ENCODE measurements around the gene LATS2.
"Not testable (repeated sequence)": the region's sequence is repeated elsewhere in the genome, so short reads cannot be mapped to it uniquely, and the experiment has no call there.

The LATS2 gene

DNA sequence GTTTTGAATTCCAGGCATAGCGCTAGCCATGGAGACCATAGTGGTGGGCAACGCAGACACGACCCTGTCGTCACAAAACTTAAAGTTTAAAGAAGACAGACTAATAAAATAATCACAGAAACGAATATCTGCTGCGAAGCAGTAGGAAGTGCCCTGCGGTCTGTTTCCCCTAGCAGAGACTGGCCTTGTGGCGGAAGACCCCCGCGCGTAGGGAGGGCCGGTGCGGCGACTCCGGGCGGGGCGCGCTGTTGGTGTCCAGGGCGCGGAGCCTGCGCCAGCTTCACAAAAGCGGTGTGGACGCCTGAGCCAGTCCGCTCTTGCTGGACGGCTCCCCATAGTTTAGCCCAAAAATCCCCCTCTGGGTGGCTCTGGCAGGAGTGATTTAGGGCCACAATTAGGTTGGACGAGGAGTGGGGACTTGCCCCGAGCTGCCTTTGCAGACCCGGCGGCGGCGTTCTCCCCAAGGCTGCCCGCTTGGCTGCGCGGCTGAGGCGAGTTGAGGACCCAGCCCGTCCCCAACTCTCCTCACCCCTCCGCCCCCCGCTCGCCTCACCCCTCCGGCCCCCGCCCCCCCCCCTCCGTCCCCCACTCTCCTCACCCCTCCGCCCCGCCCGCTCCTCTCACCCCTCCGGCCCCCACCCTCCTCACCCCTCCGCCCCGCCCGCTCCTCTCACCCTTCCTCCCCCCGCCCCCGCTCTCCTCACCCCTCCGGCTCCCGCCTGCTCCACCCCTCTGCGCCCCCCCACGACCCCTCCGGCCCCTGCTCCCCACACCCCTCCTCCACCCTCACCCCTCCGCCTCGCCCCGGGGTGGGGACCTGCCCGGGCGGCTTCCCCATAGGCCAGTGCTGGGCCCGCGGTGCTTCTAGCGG, 14.2 kb upstream of the LATS2 start:
- DNase-seq (ENCODE audit: low read depth), result no peak

DNA sequence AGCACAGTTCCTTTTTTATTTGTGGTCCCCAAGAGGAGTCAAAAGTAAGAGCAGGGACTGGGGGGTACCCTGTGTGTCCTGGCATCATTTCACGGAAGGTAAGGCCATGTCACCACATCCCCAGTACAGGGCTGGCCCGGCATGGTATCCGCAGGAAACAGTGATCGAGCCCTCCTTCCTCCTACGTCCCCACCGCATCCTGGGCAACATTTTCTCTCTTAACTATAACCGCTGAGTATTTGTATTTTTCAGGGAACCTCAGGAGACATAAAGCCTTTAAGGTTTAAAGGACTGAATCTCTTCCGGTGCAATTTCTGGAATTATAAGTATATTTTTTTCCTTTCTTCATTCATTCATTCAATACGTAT, 13.6 kb upstream of the LATS2 start:
- no peak for DNase-seq (ENCODE audit: low read depth)

DNA sequence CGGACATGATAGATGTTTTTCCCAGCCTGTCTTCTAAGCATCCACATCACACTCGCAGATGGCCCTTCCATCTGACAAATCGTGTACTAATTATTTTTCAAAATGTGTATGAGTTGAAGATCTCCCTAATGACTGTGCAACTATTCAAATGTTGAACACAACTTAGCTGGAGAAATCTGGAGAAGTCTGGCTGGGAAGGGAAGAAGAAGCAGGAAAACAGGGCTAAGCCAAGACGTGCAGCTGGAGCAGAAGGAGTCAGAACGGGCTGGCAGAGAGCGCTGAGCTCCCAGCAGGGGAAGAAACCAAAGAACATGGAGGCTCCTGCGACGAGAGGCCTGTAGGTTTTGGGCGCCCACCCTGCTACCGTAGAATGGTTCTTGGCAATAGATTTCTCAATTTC, 13.2 kb upstream of the LATS2 start:
- no peak for DNase-seq (ENCODE audit: low read depth)

DNA sequence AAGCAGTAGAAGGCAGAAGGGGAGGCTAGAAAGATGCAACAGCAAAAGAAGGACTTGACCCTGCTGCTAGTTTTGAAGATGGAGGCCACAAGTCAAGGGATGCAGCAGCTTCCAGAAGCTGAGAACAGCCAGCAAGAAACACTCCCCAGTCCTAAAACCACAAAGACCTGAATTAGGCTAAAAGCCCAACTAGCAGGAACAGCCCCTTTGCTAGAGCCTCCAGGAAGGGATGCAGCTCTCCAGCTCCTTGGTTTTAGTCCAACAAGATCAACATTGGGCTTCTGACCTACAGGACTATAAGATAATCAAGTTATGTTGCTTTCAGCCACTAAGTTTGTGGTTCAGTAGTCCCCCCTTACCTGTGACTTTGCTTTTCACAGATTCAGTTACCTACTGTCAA, 10.5 kb upstream of the LATS2 start:
- no peak for DNase-seq (ENCODE audit: low read depth)

DNA sequence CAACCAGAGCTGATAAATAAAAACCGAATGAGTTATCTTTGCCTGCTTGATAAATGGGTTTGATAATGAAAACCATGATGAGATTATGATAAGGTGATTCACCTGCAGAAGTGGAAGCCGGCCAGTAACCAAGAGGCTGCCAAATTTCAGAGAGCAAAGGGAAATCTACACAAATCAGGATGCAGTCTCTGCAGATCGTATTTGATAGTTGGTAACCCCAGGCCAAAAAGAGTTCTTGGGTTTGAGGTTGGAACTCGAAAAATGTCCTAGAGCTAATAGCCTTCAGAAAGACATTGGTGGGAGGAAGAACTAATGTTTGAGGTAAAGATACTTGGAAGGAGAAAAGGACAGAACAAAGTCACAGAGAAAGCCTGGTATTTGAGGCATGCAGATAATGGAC, 9.6 kb upstream of the LATS2 start:
- DNase-seq (ENCODE audit: low read depth), result no peak

DNA sequence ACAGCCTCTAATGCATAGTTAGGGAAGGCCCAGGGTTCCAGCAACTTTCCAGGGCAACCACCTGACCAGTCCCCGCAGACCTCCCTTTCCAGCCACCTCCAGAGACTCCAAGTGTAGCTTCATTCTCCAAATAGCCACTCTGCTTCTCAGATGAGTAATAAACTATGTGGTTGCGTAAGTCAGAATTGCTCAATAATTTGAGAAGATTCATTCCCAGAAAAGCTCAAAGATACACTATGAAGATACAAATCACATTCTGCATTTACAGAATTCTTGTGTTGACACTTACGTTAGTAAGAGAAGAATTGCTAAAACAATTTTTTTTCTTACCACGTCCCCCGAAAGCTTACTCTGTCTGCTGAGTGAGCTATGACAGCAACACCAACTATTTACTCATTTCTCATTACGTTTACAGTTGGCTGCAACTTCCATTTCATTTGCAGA, 8.2 kb upstream of the LATS2 start:
- DNase-seq (ENCODE audit: low read depth), result no peak

DNA sequence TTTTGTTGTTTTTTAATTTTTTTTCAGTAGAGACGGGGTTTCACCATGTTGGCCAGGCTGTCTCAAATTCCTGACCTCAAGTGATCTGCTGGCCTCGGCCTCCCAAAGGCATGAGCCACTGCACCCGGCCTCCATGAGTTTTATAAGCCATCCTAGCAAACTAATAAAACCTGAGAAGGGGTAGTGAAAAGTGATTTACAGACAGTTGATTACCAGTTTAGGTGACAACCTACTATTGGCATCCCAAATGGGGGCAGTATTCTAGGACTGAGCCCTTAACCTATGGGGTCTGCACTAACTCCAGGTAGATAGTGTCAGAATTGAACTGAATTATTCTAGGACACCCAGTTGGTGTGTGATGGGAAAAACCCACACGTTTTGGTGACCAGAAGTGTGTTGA, 6.5 kb upstream of the LATS2 start:
- DNase-seq (ENCODE audit: low read depth), result no peak

DNA sequence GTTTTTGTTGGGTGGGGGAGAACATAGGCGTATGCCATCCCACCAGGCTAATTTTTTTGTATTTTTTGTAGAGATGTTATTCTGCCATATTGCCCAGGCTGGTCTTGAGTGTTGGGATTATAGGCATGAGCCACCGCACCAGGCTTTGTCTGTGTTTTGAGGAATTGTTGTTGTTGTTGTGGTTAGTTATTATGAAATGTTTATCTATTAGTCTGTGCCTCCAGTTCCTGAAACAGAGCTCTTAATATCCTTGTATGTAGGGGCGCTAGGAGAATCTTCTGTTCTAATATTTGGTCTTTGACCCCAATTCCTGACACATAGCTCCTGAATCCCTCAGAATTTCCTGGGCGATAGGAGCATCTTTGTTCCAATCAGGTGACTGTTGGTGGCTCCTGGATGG, 5.6 kb upstream of the LATS2 start:
- no peak for DNase-seq (ENCODE audit: low read depth)

DNA sequence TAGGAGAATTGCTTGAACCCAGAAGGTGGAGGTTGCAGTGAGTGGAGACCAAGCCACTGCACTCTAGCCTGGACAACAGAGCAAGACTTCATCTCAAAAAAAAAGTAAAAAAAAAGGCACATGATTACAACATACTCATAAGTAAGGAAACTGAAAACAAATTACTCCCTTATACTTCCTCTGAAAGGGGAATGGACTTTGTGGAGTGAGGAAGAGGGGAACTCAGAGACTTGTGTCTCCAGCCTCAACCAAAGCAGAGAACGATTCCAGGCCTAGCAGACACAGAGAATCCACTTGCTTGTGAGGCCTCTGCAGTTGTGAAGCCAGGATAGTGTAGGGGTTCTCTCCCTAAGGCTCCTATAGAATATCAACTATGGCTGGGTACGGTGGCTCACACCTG, 4.3 kb upstream of the LATS2 start:
- no peak for DNase-seq (ENCODE audit: low read depth)

DNA sequence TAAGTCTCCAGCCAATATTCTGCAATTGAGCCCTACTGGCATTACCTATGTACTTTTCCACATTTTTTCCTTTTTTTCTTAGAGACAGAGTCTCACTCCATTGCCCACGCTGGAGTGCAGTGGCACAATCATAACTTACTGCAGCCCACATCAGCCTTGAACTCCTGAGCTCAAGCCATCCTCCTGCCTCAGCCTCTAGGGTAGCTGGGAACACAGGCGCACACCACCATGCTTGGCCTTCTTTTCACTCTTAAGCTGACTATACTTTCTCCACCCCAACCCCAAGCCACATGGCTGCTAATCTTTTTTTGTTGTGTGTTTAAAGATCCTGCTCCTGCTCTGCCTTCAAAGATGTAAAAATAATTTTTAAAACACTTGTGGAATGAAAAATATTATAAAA, 1.6 kb upstream of the LATS2 start:
- DNase-seq (ENCODE audit: low read depth), result no peak

DNA sequence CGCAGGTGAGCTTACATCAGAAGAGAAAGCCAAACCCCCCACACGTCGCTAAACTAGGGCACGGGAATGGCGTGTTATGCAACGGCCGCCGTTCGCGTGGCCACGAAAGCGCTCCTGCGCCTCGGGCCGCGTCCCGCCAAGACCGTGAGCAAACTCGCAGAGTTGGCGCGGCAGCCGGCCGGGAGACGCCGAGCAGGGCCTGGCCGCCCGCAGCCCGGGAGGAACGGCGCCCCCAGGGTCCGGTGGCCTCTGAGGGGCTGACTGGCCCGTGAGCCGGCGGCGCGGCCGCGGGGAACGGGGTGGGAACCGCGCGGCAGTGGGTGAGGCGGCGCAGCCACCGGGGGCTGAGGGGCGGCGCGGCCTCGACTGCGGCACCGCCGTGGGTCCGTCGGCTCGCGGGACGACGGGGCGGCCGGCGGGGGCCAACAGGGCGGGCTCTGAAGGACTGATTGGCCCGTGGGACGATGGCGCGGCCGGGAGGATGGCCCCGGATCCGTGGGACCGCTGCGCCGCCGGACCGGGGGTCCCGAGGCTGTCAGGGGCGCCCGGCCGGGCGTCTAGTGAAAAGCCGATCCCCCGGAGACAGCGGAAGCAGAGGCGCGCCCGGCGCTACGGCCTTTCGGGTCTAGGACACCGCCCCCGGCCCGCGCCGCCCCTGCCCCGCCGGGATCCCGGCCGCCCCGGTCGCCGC, 903 bp downstream of the LATS2 start:
- DNase-seq (ENCODE audit: low read depth), result no peak

DNA sequence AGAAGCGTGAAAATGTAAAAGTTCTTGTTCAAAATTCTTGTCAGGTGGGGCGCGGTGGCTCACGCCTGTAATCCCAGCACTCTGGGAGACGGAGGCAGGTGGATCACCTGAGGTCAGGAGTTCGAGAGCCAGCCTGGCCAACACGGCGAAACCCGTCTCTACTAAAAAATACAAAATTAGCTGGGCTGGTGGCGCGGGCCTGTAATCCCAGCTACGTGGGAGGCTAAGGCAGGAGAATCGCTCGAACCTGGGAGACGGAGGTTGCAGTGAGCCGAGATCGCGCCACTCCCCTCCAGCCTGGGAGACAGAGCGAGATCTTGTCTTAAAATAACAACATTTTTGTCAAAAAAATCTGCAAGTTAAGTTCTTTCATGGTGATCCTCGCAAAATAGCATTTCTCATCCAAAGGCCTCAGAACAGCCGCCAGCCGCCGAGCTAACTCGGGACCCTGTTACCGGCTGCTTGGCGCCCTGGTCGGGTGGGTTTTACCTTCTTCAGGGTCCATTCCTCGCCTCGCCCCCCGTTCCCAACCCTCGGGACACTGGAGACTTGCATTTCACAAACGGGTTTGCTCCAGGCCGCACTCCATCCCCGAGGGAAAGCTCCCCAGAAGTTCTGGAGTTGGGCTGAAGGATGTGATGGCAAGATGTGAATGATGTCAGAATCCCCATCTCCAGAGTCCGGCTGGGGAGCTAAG, 1.6 kb downstream of the LATS2 start:
- no peak for DNase-seq (ENCODE audit: low read depth)

DNA sequence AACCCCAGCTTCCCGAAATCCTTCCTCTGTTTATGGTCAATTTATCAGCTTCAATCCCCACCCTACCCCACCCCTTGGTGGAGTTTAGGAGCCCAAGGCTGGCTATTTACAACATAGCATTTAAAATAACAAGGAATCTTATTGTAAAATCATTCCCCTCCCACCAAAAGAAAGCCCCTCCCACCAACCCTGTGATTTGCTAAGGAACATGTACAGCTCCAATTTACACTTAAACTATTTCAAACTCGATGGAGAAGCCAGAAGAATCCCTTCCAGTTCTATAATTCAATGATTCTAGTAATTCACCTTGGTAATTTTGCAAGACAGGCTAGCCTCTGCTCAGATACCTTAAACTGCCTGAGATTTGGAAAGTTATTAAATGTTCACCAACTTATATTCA, 3.0 kb downstream of the LATS2 start:
- no peak for DNase-seq (ENCODE audit: low read depth)

DNA sequence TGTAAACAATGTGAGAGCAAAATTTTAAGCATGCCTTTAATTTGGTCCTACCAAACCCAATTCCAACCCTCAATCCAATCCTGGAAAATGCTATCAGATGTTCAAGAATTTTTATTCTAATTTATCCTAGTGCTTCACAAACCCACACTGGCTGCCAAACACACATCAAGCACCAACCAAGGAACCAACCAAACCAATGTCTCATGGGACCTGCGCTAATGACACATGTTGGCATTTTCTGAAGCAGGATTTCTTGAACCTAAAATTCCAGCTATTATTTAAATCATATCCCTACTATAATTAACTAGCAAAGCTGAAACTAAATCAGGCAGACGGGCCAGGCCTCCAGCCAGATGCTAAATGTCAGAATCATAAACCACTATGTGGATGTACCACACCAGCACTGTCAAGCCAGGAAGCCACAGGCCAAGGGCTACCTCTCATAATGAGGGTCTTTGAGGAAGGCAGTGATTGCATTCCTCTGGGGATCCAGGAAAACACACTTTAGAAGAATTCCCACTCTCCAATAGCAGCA, 5.8 kb downstream of the LATS2 start:
- no peak for DNase-seq (ENCODE audit: low read depth)

DNA sequence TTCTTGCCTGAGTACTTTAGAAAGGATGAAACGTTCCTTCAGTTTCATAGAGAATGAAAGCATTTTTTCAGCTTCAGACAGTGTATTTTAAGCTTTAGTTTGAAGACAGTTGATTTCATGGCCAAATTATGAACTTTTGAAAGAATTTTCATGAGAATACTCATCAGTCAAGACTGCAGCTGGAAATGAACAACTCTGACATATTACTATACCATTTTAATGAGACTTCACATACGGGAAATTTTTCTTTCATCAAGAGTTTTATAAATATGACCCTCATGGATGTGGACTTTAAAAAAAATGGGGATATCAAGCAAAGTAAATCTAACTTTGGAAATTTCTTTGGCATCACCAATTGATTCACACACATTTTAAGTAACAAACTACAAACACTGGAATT, 6.4 kb downstream of the LATS2 start:
- DNase-seq (ENCODE audit: low read depth), result no peak

DNA sequence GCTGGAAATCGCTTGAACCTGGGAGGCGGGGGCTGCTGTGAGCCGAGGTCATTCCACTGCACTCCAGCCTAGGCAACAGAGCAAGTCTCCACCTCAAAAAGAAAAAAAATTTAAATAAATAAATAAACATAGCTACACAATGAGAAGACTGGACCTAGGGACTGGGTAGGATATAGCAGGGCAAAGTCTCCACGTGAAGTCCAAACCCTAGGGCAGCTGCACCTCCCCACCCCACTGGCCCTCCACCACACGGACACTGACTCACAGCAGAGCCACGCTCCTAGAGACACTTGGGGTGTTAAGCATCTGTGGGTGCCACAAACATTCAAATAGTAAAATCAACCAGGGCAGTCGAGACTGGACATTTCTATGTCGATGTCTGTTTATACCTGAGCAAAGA, 7.1 kb downstream of the LATS2 start:
- DNase-seq (ENCODE audit: low read depth), result no peak

DNA sequence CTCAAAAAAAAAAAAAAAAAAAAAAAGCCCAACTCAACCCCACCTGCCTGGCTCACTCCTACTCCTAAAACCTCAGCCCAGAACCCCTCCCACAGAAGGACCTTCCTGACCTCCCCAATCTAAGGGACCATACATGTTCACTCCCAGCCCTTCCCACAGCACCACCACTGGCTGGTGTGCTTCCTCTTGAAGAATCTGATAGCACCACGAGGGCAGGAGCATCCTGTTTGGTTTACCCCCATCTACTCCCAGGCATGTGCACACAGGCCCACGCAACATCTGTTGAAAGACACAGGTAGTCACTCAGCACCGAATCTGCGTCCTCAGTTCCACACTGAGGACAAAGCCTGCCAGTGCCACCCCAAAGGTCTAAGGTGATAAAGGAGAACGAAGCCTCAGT, 8.2 kb downstream of the LATS2 start:
- DNase-seq (ENCODE audit: low read depth), result no peak

DNA sequence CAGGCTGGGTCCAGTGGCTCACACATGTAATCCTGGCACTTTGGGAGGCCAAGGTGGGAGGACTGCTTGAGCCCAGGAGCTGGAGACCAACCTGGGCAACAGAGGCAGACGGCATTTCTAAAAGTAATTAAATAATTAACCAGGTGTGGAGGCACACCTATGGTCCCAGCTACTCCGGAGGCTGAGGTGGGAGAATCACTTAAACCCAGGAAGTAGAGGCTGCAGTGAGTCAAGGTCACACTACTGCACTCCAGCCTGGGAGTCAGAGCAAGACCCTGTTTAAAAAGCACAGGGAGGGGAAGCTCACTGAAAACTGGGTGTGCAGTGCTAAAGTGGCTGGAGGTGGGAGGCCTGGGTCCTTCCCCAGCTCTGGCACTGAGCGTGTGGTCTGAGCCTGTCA, 9.7 kb downstream of the LATS2 start:
- DNase-seq (ENCODE audit: low read depth), result no peak

DNA sequence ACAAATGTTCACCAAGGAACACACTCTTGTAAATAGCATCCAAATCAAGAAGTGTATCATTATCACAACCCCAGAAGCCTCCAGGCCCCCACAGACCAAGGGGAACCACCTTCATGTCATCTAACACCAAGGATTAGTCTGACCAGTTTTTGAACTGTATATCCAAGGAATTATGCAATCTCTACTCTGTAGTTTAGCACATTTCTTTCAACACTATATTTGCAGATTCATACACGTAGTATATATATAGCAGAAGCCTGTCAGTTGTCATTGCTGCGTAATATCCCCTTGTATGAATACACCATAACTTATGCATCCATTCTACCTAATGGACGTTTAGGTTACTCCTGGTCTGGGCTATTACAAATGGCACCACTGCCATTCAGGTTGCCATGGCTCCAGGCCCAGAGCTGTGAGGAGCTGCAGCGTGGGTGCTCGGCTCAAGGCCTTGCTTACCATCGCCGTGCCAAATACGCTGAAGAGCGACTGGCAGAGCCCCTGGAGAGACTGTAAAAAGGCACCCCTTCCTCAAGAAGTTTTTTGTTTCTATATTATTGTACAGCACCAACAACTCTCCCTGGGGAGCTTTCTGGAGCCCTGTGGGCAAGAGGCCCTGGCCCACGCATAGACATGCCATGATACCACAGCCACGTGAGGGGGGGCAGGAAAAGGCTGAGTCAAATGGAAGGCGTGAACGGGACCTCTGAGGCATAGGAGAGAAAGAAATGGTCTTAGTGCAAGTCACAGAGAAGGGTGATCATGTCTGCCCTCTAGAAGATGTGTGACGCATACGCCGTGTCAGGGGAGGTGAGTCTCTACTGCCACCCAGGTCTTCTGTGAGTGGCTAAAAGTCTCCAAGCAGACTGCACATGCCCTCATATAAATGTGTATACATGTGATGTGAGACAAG, 10.8 kb downstream of the LATS2 start:
- DNase-seq (ENCODE audit: low read depth), result no peak

DNA sequence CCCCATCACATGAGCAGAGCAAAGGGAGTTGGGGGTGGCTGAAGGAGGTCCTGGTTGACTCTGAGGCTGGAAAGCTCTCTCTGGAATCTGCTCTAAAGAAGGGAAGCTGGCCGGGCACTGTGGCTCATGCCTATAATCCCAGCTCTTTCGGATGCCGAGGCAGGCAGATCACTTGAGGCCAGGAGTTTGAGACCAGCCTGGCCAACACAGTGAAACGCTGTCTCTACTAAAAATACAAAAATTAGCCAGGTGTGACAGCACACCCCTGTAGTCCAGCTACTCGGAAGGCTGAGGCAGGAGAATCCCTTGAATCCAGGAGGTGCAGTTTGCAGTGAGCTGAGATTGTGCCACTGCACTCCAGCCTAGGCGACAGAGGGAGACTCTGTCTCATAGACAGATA, 11.7 kb downstream of the LATS2 start:
- DNase-seq (ENCODE audit: low read depth), result not testable (repeated sequence)

DNA sequence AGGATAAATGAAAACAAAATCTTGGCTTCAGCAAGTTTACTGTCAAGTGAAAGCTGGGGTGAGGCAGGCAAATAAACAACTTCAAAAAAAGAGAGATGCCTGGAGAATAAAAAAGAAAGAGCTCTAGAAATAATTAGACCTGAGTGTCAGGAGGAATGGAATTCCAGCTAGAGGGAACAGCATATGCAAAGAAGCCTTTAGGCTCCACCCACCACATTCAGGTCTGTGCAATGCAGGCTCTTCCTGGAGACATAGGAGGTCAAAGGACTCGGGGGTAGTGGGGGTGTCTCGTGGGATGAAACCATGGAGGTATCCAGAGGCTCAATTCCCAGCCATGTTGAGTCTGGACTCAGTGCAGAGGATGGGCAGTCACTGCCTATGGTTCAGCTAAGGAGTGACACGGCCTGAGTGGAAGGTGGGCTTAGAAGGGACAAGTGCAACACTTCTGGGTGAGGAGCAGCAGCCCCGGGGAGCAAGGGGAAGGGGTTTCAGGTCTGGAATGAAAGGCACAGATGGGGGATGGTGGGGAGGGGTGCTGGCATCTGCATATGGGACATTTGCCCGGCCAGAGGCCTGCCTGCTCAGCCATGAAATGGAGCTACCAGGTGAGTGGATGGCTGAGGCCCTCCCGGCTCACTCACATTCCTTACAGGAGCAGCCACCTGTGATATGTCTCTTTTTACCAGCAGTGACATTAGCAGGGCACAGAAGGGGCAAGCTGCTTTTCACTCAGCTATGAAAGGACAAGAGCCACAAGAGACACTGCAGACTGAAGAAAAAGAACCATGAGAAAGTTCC, 12.3 kb downstream of the LATS2 start:
- DNase-seq (ENCODE audit: low read depth), result no peak

Measured in stimulated activated CD8-positive, alpha-beta memory T cell treated with anti-CD3 and anti-CD28 coated beads, Interleukin-12 subunit alpha, Interleukin-12 subunit beta, amount 100 ng/mL, for 4 hours (primary cell).